ENCODE results near the gene GSX2. TPM values are rescaled to one million over a fixed set of nuclear protein-coding genes. Genes with fewer than 3 reads are reported as not detected.
A peak's percentile ranks its signal among the peaks of the same experiment; 100 is the strongest.

GSX2 gene
- total and polyA plus RNA-seq, 2 of the 13 experiments (the other 11 are each of a cell fraction or from before 2014, with no cell fraction given) = not detected

- TF ChIP-seq, protein P1, sequence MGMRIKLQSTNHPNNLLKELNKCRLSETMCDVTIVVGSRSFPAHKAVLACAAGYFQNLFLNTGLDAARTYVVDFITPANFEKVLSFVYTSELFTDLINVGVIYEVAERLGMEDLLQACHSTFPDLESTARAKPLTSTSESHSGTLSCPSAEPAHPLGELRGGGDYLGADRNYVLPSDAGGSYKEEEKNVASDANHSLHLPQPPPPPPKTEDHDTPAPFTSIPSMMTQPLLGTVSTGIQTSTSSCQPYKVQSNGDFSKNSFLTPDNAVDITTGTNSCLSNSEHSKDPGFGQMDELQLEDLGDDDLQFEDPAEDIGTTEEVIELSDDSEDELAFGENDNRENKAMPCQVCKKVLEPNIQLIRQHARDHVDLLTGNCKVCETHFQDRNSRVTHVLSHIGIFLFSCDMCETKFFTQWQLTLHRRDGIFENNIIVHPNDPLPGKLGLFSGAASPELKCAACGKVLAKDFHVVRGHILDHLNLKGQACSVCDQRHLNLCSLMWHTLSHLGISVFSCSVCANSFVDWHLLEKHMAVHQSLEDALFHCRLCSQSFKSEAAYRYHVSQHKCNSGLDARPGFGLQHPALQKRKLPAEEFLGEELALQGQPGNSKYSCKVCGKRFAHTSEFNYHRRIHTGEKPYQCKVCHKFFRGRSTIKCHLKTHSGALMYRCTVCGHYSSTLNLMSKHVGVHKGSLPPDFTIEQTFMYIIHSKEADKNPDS (CRISPR knock-in tag; IDR thresholded peaks at IDR 0.05) = no peak
- TF ChIP-seq U2AF2 (IDR thresholded peaks at IDR 0.05; ENCODE audit: low read depth, low read length) (no peak), MAFG (CRISPR knock-in tag; IDR thresholded peaks at IDR 0.05) (no peak), CBX5 (CRISPR knock-in tag; IDR thresholded peaks at IDR 0.05; ENCODE audit: borderline replicate concordance) (no peak), CC2D1A (CRISPR knock-in tag; IDR thresholded peaks at IDR 0.05) (no peak), ZNF205 (CRISPR knock-in tag; IDR thresholded peaks at IDR 0.05) (0 out of 2 replicates have a peak, but pooled peaks have one; percentile 23), ISL2 (CRISPR knock-in tag; IDR thresholded peaks at IDR 0.05) (peak; percentile 34; the same call in 1 of the 2 replicates), HIVEP1 (CRISPR knock-in tag; IDR thresholded peaks at IDR 0.05) (no peak), STAT5B (CRISPR knock-in tag; IDR thresholded peaks at IDR 0.05) (no peak), HMGXB3 (CRISPR knock-in tag; IDR thresholded peaks at IDR 0.05; ENCODE audit: borderline replicate concordance) (no peak), RELA (CRISPR knock-in tag; IDR thresholded peaks at IDR 0.05) (peak; percentile 49; the same call in 1 of the 2 replicates), CBFB (CRISPR knock-in tag; IDR thresholded peaks at IDR 0.05) (no peak), TOE1 (CRISPR knock-in tag; IDR thresholded peaks at IDR 0.05) (no peak), ZNF746 (CRISPR knock-in tag; IDR thresholded peaks at IDR 0.05) (no peak), JARID2 (CRISPR knock-in tag; IDR thresholded peaks at IDR 0.05; ENCODE audit: insufficient replicate concordance) (no peak), PTBP1 (IDR thresholded peaks at IDR 0.05; ENCODE audit: low read depth, low read length, poor library complexity, severe bottlenecking) (no peak), SSRP1 (CRISPR knock-in tag; IDR thresholded peaks at IDR 0.05) (no peak), BRD4 (CRISPR knock-in tag; IDR thresholded peaks at IDR 0.05) (no peak), PPARG (CRISPR knock-in tag; conservative IDR thresholded peaks at IDR 0.05) (peak; percentile 79), U2AF1 (optimal IDR thresholded peaks at IDR 0.05; ENCODE audit: low read depth, low read length) (no peak)
- TF ChIP-seq, protein P2, sequence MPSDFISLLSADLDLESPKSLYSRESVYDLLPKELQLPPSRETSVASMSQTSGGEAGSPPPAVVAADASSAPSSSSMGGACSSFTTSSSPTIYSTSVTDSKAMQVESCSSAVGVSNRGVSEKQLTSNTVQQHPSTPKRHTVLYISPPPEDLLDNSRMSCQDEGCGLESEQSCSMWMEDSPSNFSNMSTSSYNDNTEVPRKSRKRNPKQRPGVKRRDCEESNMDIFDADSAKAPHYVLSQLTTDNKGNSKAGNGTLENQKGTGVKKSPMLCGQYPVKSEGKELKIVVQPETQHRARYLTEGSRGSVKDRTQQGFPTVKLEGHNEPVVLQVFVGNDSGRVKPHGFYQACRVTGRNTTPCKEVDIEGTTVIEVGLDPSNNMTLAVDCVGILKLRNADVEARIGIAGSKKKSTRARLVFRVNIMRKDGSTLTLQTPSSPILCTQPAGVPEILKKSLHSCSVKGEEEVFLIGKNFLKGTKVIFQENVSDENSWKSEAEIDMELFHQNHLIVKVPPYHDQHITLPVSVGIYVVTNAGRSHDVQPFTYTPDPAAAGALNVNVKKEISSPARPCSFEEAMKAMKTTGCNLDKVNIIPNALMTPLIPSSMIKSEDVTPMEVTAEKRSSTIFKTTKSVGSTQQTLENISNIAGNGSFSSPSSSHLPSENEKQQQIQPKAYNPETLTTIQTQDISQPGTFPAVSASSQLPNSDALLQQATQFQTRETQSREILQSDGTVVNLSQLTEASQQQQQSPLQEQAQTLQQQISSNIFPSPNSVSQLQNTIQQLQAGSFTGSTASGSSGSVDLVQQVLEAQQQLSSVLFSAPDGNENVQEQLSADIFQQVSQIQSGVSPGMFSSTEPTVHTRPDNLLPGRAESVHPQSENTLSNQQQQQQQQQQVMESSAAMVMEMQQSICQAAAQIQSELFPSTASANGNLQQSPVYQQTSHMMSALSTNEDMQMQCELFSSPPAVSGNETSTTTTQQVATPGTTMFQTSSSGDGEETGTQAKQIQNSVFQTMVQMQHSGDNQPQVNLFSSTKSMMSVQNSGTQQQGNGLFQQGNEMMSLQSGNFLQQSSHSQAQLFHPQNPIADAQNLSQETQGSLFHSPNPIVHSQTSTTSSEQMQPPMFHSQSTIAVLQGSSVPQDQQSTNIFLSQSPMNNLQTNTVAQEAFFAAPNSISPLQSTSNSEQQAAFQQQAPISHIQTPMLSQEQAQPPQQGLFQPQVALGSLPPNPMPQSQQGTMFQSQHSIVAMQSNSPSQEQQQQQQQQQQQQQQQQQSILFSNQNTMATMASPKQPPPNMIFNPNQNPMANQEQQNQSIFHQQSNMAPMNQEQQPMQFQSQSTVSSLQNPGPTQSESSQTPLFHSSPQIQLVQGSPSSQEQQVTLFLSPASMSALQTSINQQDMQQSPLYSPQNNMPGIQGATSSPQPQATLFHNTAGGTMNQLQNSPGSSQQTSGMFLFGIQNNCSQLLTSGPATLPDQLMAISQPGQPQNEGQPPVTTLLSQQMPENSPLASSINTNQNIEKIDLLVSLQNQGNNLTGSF (CRISPR knock-in tag; IDR thresholded peaks at IDR 0.05) = no peak
These were observed 17.8 kb upstream of the GSX2 start (continued) for GRCh38 chr4:54082168-54082567.

All from HepG2 (cell line).